GM12872 (cell line): Measurements from ENCODE around the gene ARL2.

Source experiments
- TF ChIP-seq, protein P1 (sequence below): IDR thresholded peaks from 3 replicates; pipeline ENCODE4 v1.5.1; 2011; ENCODE audit warnings: low read depth, mild to moderate bottlenecking, low read length, moderate library complexity; ENCODE audit not compliant: insufficient read depth

Gene ARL2

DNA sequence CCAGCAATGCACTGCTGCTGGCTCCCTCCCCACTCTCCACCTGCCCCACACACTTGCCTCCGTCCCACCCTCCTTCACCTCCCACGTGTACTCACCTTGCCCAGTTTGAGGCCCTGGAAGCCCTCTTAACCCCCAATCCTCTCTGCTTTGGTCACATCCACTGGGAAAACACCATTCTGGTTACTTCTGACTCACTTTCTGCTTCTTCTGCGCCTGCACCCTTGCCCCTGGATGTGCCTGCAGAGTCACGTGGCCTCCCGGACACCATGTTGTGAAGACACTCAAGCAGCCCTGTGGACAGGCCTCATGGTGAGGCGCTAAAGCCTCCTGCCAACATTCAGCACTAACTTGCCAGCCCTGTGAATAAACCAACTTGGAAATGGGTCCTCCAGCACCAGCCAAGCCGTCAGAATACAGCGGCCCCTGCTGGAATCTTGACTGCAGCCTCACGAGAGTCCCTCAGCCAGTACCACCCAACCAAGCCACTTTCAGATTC is 47.0 kb downstream of the ARL2 start:
- TF ChIP-seq, protein P1, sequence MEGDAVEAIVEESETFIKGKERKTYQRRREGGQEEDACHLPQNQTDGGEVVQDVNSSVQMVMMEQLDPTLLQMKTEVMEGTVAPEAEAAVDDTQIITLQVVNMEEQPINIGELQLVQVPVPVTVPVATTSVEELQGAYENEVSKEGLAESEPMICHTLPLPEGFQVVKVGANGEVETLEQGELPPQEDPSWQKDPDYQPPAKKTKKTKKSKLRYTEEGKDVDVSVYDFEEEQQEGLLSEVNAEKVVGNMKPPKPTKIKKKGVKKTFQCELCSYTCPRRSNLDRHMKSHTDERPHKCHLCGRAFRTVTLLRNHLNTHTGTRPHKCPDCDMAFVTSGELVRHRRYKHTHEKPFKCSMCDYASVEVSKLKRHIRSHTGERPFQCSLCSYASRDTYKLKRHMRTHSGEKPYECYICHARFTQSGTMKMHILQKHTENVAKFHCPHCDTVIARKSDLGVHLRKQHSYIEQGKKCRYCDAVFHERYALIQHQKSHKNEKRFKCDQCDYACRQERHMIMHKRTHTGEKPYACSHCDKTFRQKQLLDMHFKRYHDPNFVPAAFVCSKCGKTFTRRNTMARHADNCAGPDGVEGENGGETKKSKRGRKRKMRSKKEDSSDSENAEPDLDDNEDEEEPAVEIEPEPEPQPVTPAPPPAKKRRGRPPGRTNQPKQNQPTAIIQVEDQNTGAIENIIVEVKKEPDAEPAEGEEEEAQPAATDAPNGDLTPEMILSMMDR, result no peak

DNA sequence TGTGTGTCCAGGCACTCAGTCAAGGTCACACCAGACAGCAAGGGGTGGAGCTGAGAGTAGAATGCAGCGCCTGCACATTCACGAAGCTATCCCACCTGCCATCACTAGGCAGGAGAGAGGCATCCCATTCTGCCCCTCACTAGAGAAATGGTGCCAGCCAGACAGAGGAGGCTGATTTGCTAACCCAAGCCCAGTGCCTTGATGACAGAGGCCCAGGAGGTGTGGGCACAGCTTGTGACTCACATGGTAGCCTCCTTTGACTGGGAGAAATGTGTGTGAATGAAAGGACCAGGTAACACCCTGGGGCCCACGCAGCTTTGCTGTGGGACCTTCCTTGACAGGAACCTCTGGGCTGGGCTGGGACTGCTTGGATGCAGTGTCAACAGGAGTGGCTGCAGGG is 49.6 kb downstream of the ARL2 start:
- TF ChIP-seq, protein P1, result no peak

DNA sequence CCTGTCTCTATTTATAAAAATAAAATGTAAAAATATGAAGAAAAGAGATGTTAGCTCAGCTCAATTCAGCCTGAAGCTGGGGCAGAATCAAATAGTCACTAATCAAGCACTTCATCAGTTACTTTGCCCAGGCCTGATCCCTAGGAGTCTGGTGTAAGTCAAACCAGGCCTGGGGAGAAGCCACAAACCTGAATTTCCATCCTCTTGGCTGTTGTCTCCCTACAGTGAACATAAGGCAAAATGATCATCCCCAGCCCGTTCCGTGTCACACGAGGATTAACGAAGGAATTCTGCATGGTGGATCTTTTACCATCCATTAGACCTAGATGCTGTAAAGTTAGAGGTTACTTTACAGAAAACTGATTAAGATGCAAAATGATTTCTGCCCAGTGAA is 50.9 kb downstream of the ARL2 start:
- TF ChIP-seq, protein P1, result no peak

DNA sequence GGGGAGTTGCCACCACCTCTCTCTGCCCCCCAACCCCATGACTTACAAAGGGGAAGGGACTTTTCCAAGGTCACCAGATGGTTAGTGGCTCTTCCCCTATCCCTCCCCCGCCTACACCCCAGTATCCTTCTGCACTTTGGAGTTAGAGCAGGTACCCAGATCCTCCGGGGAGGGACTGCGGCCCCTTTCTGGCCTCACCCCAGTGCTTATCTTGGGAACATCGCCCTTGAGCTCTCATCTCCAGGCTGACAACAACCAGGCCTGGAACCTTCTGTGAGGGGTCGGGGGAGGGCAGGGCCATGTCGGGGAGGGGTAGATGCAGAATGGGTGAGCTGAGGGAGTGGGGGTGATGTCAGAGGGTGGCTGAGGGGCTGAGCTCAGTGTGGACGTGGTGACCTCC is 51.9 kb downstream of the ARL2 start:
- TF ChIP-seq, protein P1, result no peak

DNA sequence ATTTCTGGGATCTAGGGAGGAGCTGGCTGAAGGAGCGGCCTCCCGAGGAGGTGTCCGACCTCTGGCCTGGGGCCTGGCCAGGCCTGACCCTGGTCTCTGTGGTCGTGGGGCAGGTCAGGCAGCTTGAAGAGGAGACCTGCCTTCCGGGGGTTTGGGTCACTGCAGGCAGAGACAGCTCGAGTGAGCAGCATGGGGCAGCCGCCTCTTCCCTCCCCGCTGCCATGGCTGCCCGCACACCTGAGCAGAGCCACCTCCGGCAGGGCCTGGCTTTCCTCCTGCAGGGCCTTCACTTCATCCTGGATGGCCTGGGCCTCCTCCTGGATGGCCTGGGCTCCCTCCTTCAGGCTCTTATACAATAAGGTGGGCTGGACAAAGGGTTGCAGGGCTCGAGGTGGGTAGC is 52.4 kb downstream of the ARL2 start:
- TF ChIP-seq, protein P1, result no peak

DNA sequence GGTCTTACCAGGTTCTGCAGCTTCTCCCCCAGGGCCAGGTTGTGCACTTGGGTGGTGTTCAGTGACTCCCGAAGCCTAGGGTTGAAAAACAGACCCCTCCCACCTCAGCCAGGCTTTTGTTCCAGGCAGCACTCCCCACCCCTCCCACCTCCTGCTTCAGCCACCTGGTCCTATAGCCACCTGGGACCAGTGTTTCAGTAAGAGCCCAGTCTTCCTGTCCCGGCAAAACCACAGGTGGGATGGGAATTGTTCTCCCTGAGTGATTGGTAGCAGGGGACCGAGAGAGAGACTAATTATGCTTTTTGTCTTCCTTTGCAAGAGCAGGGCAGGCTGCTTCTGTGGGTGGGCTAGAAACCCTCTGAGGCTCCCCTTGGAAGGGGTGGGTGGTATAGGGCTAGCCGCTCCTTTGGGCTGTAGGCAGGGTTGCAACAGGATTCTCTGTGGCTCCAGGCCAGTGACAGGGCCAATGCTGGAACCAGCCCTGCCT is 52.9 kb downstream of the ARL2 start:
- TF ChIP-seq, protein P1, result no peak

DNA sequence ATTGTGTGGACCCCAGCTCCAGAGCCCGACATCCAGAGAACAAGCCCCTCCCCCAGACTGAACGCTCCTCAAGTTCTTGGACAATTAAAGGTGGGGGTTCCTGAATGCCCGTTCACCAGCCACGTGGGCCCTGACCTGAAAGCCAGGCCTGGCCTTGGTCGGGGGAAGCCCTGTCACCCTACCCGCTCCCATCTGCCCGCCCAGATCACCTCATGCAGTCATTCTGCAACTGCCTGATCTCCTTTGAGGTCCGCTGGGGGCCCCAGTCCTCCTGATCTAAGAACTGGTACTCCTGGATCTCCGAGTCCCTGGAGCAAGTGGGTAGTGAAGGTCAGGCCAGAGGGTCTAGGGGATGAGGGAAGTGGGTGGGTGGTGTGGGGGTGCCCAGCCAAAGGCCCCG is 53.5 kb downstream of the ARL2 start:
- TF ChIP-seq, protein P1, result no peak

DNA sequence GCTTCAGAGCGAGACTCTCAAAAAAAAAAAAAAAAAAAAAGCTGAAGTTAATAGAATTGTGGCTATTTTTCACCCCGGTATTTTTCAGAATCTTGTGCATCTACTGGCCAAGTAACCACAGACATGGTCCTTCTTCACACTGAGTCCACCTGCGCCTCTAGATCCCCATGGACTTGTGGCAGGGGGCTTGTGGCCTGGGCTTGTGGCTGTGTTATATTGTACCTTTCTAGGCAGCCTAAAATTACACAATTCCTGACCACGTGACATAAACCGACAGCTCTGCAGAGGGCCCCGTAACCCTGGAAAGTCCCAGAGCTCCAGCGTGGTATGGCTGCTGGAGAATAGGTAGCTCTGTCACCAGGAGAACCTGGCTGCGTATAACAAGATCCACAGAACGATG is 55.3 kb downstream of the ARL2 start:
- TF ChIP-seq, protein P1, result no peak
